Fibroblast of lung (primary cell): ENCODE measurements around the gene TRAFD1. TPM values are rescaled to one million over a fixed set of nuclear protein-coding genes. Genes with fewer than 3 reads are reported as not detected.

Experiments
- DNase-seq, 2 donors: peaks; one replicate each; pipeline versions ENCODE4 v3.0.0 to v3.0.0-alpha.2; 2010; ENCODE audit warnings: low read depth in 2 of 2
- H2AFZ ChIP-seq: 2 replicates; pipeline ENCODE4 v1.5.1; 2012; ENCODE audit warnings: low read length, control low read depth, inconsistent platforms
- H3K27ac ChIP-seq: 2 replicates; pipeline ENCODE4 v1.5.1; 2011; ENCODE audit warnings: low read length, control low read depth; ENCODE audit not compliant: insufficient read depth
- H3K27me3 ChIP-seq: 2 replicates; pipeline ENCODE4 v1.5.1; 2011; ENCODE audit warnings: mild to moderate bottlenecking, low read length; ENCODE audit not compliant: control insufficient read depth, insufficient read depth
- H3K36me3 ChIP-seq: 2 replicates; pipeline ENCODE4 v1.5.1; 2011; ENCODE audit warnings: low read length; ENCODE audit not compliant: control insufficient read depth, insufficient read depth
- H3K4me1 ChIP-seq: 2 replicates; pipeline ENCODE4 v1.5.1; 2011; ENCODE audit warnings: low read length; ENCODE audit not compliant: control insufficient read depth, insufficient read depth; ENCODE audit errors: extremely low read depth
- H3K4me2 ChIP-seq: 2 replicates; pipeline ENCODE4 v1.5.1; 2011; ENCODE audit warnings: low read length, control low read depth; ENCODE audit not compliant: insufficient read depth; ENCODE audit errors: extremely low read depth
- H3K4me3 ChIP-seq, 4 experiments: fragments of 200-600 bp in 1 of 4; sonication (generic) in 1 of 4; replicated peaks in 1 of 4; 2 replicates each; pipeline ENCODE4 v1.5.1; 2011 to 2016; ENCODE audit warnings: low read length in 4 of 4, low read depth in 3 of 4, mild to moderate bottlenecking in 3 of 4, control low read depth in 2 of 4, inconsistent platforms in 1 of 4, mixed read lengths in 1 of 4; ENCODE audit not compliant: insufficient read depth in 1 of 4; ENCODE audit errors: control extremely low read depth in 1 of 4
- H3K79me2 ChIP-seq: 2 replicates; pipeline ENCODE4 v1.5.1; 2012; ENCODE audit warnings: mild to moderate bottlenecking, low read length, inconsistent platforms; ENCODE audit not compliant: control insufficient read depth, insufficient read depth
- H3K9ac ChIP-seq: 2 replicates; pipeline ENCODE4 v1.5.1; 2011; ENCODE audit warnings: mild to moderate bottlenecking, low read length, control low read depth; ENCODE audit not compliant: insufficient read depth
- H3K9me3 ChIP-seq: 2 replicates; pipeline ENCODE4 v1.5.1; 2012; ENCODE audit warnings: low read depth, low read length; ENCODE audit not compliant: control insufficient read depth, insufficient read depth
- H4K20me1 ChIP-seq: 2 replicates; pipeline ENCODE4 v1.5.1; 2011; ENCODE audit warnings: low read length; ENCODE audit not compliant: control insufficient read depth, insufficient read depth; ENCODE audit errors: extremely low read depth
- EZH2 ChIP-seq: IDR thresholded peaks from 2 replicates; pipeline ENCODE4 v1.5.1; 2012; ENCODE audit warnings: low read length, control low read depth, mild to moderate bottlenecking; ENCODE audit errors: missing control alignments
- polyA plus RNA-seq, 2 donors: library from polyadenylated mRNA; depleted of rRNA in 1 of 2; stranded (reverse) in 1 of 2; unstranded in 1 of 2; fragments of >200 nt; gene quantifications; 2 replicates each; pipeline ENCODE4 v1.2.1, GENCODE V29; 2011 to 2012; ENCODE audit warnings: missing spikeins in 1 of 2
- total RNA-seq: library from RNA; depleted of rRNA; stranded (reverse); fragments of >200 nt; gene quantifications from 2 replicates; pipeline ENCODE4 v1.2.1, GENCODE V29; 2014
- TF ChIP-seq, protein P1 (sequence below), 2 donors: IDR thresholded peaks in 1 of 2; conservative IDR thresholded peaks in 1 of 2; 1 replicate in 1 of 2; 2 replicates in 1 of 2; pipeline ENCODE4 v1.5.1; 2011 to 2012; ENCODE audit warnings: low read length in 2 of 2, control low read depth in 1 of 2, inconsistent platforms in 1 of 2, low read depth in 1 of 2, mild to moderate bottlenecking in 1 of 2

Gene TRAFD1
- total and polyA plus RNA-seq, 2 donors (not counting 1 experiment from before 2014, with no cell fraction given) = 42.5 to 83.4 TPM

DNA sequence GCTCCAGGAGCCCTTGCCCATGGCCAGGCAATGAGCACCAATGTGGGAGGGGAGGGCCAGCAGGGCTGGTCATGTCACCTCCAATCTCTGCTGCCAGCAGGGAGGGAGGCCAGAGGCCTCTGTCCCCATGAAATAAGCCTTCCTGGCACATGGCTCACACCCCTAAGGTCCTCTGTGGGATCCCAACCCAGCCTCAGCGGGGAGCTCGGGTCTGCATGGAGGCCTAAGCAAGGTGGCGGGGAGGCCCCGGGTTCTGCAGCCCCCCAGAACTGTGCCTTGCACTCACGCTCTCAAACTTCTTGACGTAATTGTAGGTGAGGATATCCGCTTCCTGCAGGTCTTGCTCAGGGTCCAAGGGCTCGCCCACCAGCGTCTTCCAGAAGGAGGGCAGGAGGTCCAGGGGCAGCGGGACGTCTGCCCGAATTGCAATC is 41.7 kb downstream of the TRAFD1 start:
- no peaks in the 10 kb centered on the region for H3K79me2 ChIP-seq
- no peaks in the 10 kb centered on the region for H3K4me1 ChIP-seq
- no peaks in the 10 kb centered on the region for H3K27me3 ChIP-seq
- no peak for TF ChIP-seq EZH2
- TF ChIP-seq, protein P1, sequence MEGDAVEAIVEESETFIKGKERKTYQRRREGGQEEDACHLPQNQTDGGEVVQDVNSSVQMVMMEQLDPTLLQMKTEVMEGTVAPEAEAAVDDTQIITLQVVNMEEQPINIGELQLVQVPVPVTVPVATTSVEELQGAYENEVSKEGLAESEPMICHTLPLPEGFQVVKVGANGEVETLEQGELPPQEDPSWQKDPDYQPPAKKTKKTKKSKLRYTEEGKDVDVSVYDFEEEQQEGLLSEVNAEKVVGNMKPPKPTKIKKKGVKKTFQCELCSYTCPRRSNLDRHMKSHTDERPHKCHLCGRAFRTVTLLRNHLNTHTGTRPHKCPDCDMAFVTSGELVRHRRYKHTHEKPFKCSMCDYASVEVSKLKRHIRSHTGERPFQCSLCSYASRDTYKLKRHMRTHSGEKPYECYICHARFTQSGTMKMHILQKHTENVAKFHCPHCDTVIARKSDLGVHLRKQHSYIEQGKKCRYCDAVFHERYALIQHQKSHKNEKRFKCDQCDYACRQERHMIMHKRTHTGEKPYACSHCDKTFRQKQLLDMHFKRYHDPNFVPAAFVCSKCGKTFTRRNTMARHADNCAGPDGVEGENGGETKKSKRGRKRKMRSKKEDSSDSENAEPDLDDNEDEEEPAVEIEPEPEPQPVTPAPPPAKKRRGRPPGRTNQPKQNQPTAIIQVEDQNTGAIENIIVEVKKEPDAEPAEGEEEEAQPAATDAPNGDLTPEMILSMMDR (conservative IDR thresholded peaks at IDR 0.05 in 1 of 2, IDR thresholded peaks at IDR 0.05 in 1 of 2; ENCODE audit: low read depth in 1 of 2, low read length in 2 of 2) = no peak
- H3K9ac ChIP-seq = no peak overlapping the region
- peaks cover 11% of the 10 kb centered on the region for H3K36me3 ChIP-seq
- no peak overlapping the region for H3K27ac ChIP-seq
- H3K9me3 ChIP-seq = no peaks in the 10 kb centered on the region
- H3K4me3 ChIP-seq = no peak overlapping the region
- no peaks in the 10 kb centered on the region for H4K20me1 ChIP-seq
- H3K4me2 ChIP-seq = no peak overlapping the region
- H2AFZ ChIP-seq = no peak overlapping the region
- DNase-seq = no peak

DNA sequence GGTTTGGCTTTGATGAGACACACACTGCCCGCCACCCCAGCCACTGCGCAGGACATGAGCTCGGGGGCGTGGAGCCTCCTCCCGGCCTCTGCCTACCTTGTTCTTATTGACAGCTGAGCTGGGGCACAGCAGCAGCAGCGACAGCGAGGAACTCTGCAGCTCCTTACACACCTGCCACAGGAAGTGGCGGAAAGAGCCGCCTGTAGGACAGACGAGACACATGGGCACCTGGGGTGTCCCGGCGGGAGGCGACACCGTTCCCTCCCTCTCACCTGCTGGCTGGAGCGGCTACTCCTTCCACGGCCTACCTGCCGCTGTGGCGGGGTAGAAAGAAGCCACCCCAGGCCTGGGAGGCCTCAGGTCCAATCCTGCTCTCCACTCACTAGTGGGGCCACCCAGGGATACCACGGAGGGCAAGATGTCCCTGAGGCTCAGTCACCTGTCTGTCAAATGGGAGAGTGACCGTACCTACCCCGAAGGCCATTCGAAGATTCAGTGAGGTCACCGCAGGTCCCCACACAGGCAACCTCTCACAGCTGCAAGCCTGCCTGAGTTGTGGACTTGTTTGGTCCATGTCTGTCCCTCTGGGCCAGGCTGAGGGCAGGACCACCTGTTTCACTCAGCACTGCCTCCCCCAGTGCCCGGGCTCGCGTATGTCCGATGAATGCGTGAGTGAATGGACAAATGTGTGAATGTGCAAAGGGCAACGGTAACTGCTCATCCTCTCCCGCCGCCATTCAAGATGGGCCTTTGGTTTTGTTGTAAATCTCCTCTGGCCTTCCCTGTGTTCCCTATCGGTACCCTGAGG is 42.6 kb downstream of the TRAFD1 start:
- DNase-seq = no peak
- no peak overlapping the region for H2AFZ ChIP-seq
- no peaks in the 10 kb centered on the region for H3K79me2 ChIP-seq
- H3K4me2 ChIP-seq = no peak overlapping the region
- no peaks in the 10 kb centered on the region for H4K20me1 ChIP-seq
- H3K27me3 ChIP-seq = no peaks in the 10 kb centered on the region
- no peak overlapping the region for H3K9ac ChIP-seq
- H3K27ac ChIP-seq = no peak overlapping the region
- TF ChIP-seq EZH2 = no peak
- TF ChIP-seq, protein P1 (conservative IDR thresholded peaks at IDR 0.05 in 1 of 2, IDR thresholded peaks at IDR 0.05 in 1 of 2; ENCODE audit: low read depth in 1 of 2, low read length in 2 of 2) = no peak
- no peaks in the 10 kb centered on the region for H3K9me3 ChIP-seq
- H3K4me3 ChIP-seq = no peak overlapping the region
- no peaks in the 10 kb centered on the region for H3K4me1 ChIP-seq
- peaks cover 14% of the 10 kb centered on the region for H3K36me3 ChIP-seq

DNA sequence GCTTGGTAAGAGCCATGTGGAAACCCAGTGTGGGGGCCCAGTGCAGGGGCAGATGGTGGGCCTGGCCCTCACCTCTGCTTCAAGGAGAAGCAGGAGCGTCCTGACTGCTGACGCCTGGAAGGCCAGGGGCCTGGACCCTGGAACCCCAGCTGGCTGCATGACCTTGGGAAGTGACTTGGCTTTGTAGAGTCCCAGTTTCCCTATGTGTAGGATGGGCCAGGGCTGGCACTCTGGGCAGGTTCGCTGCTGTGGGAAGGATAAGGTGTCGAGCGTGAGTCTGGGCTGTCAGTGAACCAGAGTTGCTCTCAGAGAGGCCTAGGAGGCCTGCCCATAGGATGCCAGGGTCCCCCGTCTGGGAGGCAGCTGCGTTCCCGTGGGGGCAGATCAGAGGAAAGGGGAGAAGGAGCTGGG is 43.2 kb downstream of the TRAFD1 start:
- no peak for DNase-seq
- no peak overlapping the region for H3K4me3 ChIP-seq
- H3K36me3 ChIP-seq = peaks cover 14% of the 10 kb centered on the region
- no peaks in the 10 kb centered on the region for H3K4me1 ChIP-seq
- H3K9me3 ChIP-seq = no peaks in the 10 kb centered on the region
- no peak overlapping the region for H3K9ac ChIP-seq
- H3K4me2 ChIP-seq = no peak overlapping the region
- no peaks in the 10 kb centered on the region for H3K27me3 ChIP-seq
- H3K27ac ChIP-seq = no peak overlapping the region
- no peaks in the 10 kb centered on the region for H3K79me2 ChIP-seq
- H4K20me1 ChIP-seq = no peaks in the 10 kb centered on the region
- TF ChIP-seq, protein P1 (conservative IDR thresholded peaks at IDR 0.05 in 1 of 2, IDR thresholded peaks at IDR 0.05 in 1 of 2; ENCODE audit: low read depth in 1 of 2, low read length in 2 of 2) = no peak
- TF ChIP-seq EZH2 = no peak
- no peak overlapping the region for H2AFZ ChIP-seq
